ENCODE data around the gene NOVA2. TPM values are rescaled to one million over a fixed set of nuclear protein-coding genes. Genes with fewer than 3 reads are reported as not detected.
A peak's percentile ranks its signal among the peaks of the same experiment; 100 is the strongest.

The NOVA2 gene
- polyA plus RNA-seq, 2 of the 4 experiments (the other 2 are of a cell fraction), result 0.06 to 0.30 TPM

DNA sequence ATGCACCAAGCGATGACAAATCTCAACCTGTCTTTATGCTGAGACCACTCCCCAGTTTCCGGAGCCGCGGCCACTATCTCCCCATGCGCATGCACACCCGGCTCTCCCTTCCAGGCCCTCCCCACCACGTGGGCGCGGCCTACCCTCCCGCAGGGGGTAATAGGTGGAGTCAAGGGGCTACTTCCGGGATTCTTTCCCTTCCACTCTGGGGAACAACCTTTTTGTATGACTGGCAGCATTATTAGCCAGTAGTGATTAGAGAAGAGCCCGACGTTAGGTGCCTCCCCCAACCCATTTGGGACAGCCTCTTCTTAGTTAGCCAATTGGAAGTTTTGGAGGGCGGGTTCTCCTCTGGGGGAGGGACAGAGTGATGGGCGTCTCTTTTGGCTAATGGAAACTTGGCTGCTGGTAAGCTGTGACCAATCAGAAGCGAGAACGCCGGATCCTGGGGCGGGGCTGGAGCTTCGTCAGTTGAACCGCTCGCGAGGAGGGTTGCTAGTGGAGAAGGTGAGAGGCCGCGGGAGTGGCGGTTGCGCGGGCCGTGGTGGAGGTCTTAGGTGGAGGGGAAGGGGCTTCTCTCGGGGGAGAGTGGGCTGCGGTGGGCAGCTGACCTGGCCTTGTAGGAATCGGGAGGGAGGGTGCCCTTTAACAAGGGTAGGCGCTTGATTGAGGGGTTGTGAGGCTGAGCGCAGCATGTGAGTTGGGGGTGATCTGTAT is 21.5 kb upstream of the NOVA2 start, which contains the start of gene CCDC61 (continued):
- peak; percentile 81; the same call in 1 of the 2 replicates for TF ChIP-seq PHF8 (IDR thresholded peaks at IDR 0.05; ENCODE audit: borderline replicate concordance, low read depth)

DNA sequence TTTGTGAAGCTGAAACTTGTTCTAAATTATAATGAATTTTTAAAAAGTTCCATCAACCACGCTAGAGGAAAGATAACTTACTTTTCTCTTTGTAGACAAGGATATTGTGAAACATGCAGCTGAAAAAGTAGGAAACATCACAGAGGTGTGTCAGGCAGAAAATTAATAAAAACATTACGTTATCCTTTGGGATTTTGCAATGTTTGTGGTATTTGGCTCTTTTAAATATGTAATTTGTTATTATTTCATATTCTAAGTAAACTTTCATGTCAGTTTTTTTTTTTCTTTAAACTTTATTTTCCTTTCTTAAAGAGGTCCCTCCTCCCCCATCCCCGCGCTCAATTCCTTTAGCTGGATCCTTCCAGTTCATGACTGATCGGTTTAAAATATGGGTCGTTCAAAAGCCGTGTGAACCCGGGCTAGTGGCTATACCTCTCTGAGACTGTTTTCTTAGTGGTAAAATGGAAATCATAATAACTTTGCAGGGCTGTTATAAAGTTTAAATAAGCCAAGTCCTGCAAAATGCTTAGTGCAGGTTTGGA is 20.9 kb upstream of the NOVA2 start:
- Histone ChIP-seq H3K27ac (peak overlapping the region; percentile 72 to 82), H3K4me2 (peak overlapping the region; percentile 79), H3K4me3 (peak overlapping the region; percentile 48), H3K4me1 (peaks cover 5% of the 10 kb centered on the region), H3K9me3 (no peaks in the 10 kb centered on the region)
- ATAC-seq (peak; percentile 50 to 54), DNase-seq (ENCODE audit: low read depth in 1 of 2, low spot score in 1 of 2) (no peak), FAIRE-seq (peak; percentile 36)
- ChIA-PET POLR2A (interaction anchor here (0.5 to 1.6 kb wide), 14 partner anchors 11 to 131 kb away, joined by 3 to 8 read pairs (median 4); partner anchors contain the start of genes IRF2BP1 and MYPOP), CTCF (interaction anchor here (1.0 to 7.2 kb wide), 13 partner anchors 16 to 534 kb away, joined by 3 to 67 read pairs (median 5); no protein-coding TSS in a partner anchor)
- 11% methylated on average over 8 of the region's 8 CpGs for WGBS (ENCODE audit: missing lambda C conversion rate)
- peak in 1 of 2 experiments; percentile 47; a peak in 3 of 4 replicates for TF ChIP-seq CEBPB (IDR thresholded peaks at IDR 0.05)
- TF ChIP-seq, protein P1, sequence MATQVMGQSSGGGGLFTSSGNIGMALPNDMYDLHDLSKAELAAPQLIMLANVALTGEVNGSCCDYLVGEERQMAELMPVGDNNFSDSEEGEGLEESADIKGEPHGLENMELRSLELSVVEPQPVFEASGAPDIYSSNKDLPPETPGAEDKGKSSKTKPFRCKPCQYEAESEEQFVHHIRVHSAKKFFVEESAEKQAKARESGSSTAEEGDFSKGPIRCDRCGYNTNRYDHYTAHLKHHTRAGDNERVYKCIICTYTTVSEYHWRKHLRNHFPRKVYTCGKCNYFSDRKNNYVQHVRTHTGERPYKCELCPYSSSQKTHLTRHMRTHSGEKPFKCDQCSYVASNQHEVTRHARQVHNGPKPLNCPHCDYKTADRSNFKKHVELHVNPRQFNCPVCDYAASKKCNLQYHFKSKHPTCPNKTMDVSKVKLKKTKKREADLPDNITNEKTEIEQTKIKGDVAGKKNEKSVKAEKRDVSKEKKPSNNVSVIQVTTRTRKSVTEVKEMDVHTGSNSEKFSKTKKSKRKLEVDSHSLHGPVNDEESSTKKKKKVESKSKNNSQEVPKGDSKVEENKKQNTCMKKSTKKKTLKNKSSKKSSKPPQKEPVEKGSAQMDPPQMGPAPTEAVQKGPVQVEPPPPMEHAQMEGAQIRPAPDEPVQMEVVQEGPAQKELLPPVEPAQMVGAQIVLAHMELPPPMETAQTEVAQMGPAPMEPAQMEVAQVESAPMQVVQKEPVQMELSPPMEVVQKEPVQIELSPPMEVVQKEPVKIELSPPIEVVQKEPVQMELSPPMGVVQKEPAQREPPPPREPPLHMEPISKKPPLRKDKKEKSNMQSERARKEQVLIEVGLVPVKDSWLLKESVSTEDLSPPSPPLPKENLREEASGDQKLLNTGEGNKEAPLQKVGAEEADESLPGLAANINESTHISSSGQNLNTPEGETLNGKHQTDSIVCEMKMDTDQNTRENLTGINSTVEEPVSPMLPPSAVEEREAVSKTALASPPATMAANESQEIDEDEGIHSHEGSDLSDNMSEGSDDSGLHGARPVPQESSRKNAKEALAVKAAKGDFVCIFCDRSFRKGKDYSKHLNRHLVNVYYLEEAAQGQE (IDR thresholded peaks at IDR 0.05), result no peak
- no peak for TF ChIP-seq POLR2AphosphoS2 (conservative IDR thresholded peaks at IDR 0.05; ENCODE audit: low read length)
- TF ChIP-seq JUN (IDR thresholded peaks at IDR 0.05), result peak in 1 of 2 experiments; percentile 68; a peak in 1 of 5 replicates
- TF ChIP-seq RAD21 (conservative IDR thresholded peaks at IDR 0.05 in 1 of 2, IDR thresholded peaks at IDR 0.05 in 1 of 2), result no peak

DNA sequence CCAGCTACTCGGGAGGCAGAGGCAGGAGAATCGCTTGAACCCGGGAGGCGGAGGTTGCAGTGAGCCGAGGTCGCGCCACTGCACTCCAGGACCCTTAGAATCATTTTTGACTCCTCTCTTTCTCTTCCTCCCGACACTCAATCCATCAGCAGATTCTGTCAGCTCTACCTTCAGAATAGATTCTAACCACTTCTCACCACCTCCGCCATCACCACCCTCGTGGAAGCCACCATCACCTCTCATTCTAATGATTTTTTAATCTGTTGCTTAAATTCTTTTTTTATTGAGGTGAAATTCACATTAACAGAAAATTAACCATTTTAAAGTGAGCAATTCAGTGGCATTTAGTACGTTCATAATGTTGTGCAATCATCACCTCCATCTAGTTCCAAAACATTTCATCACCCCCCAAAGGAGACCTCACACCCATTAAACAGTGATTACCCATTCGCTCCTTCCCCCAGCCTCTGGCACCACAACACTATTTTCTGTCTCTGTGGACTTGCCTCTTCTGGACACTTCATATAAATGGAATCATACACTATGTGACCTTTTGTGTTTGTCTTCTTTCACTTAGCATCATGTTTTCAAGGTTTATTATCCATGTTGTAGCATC is 16.6 kb upstream of the NOVA2 start:
- no peaks in the 10 kb centered on the region for H3K9me3 ChIP-seq
- TF ChIP-seq CEBPB (IDR thresholded peaks at IDR 0.05) (peak in 1 of 2 experiments; percentile 23; a peak in 1 of 4 replicates), RAD21 (conservative IDR thresholded peaks at IDR 0.05 in 1 of 2, IDR thresholded peaks at IDR 0.05 in 1 of 2) (no peak)
- TF ChIP-seq, protein P2, sequence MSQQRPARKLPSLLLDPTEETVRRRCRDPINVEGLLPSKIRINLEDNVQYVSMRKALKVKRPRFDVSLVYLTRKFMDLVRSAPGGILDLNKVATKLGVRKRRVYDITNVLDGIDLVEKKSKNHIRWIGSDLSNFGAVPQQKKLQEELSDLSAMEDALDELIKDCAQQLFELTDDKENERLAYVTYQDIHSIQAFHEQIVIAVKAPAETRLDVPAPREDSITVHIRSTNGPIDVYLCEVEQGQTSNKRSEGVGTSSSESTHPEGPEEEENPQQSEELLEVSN (IDR thresholded peaks at IDR 0.05; ENCODE audit: borderline replicate concordance, low read depth), result no peak
- H3K4me3 ChIP-seq, result no peak overlapping the region
- 59% methylated on average over 12 of the region's 12 CpGs for WGBS (ENCODE audit: missing lambda C conversion rate)
- CTCF ChIA-PET, result interaction anchor here (1.0 to 2.2 kb wide), 3 partner anchors 11 to 20 kb away, joined by 3 to 11 read pairs (median 3); no protein-coding TSS in a partner anchor
- FAIRE-seq, result no peak
- POLR2A ChIA-PET, result no interaction called here
- no peaks in the 10 kb centered on the region for H3K4me1 ChIP-seq
- no peak for DNase-seq (ENCODE audit: low read depth in 1 of 2, low spot score in 1 of 2)
- no peak for ATAC-seq
- H3K4me2 ChIP-seq, result no peak overlapping the region
- H3K27ac ChIP-seq, result no peak overlapping the region

DNA sequence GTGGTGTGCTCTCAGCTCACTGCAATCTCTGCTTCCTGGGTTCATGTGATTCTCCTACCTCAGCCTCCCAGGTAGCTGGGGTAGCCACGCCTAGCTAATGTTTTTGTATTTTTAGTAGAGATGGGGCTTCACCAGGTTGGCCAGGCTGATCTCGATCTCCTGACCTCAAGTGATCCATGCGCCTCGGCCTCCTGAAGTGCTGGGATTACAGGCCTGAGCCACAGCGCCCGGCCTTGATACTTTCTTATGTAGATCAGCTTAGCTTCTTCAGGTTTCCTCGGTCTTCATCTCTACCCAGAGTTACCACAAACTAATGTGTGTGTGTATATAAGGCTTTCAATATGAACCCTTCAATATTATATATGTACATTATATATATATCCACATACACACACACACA is 11.7 kb upstream of the NOVA2 start:
- 76% methylated on average over 7 of the region's 7 CpGs for WGBS (ENCODE audit: missing lambda C conversion rate)
- H3K4me2 ChIP-seq, result no peak overlapping the region
- FAIRE-seq (no peak), DNase-seq (ENCODE audit: low read depth in 1 of 2, low spot score in 1 of 2) (no peak), ATAC-seq (no peak)
- TF ChIP-seq, protein P3, sequence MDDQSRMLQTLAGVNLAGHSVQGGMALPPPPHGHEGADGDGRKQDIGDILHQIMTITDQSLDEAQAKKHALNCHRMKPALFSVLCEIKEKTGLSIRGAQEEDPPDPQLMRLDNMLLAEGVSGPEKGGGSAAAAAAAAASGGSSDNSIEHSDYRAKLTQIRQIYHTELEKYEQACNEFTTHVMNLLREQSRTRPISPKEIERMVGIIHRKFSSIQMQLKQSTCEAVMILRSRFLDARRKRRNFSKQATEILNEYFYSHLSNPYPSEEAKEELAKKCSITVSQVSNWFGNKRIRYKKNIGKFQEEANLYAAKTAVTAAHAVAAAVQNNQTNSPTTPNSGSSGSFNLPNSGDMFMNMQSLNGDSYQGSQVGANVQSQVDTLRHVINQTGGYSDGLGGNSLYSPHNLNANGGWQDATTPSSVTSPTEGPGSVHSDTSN (IDR thresholded peaks at IDR 0.05), result no peak
- TF ChIP-seq JUN (IDR thresholded peaks at IDR 0.05) (no peak), ZNF302 (CRISPR knock-in tag; IDR thresholded peaks at IDR 0.05) (no peak), NFE2L2 (conservative IDR thresholded peaks at IDR 0.05; ENCODE audit: low read length) (no peak)
- TF ChIP-seq, protein P4, sequence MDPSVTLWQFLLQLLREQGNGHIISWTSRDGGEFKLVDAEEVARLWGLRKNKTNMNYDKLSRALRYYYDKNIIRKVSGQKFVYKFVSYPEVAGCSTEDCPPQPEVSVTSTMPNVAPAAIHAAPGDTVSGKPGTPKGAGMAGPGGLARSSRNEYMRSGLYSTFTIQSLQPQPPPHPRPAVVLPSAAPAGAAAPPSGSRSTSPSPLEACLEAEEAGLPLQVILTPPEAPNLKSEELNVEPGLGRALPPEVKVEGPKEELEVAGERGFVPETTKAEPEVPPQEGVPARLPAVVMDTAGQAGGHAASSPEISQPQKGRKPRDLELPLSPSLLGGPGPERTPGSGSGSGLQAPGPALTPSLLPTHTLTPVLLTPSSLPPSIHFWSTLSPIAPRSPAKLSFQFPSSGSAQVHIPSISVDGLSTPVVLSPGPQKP (IDR thresholded peaks at IDR 0.05; ENCODE audit: low read depth, low read length), result no peak
- POLR2A ChIA-PET, result interaction anchor here (0.8 kb wide), 1 partner anchor 10 kb away, joined by 3 read pairs; the partner anchor contains the start of gene CCDC61
- no peaks in the 10 kb centered on the region for H3K9me3 ChIP-seq
- CTCF ChIA-PET, result interaction anchor here (0.6 to 1.1 kb wide), 4 partner anchors 11 to 84 kb away, joined by 3 read pairs; partner anchors contain the start of gene MYPOP
- H3K27ac ChIP-seq, result no peak overlapping the region
- H3K4me1 ChIP-seq, result no peaks in the 10 kb centered on the region
- no peak overlapping the region for H3K4me3 ChIP-seq

Measured in A549 (cell line).